Activated CD4-positive, alpha-beta T cell treated with anti-CD3 and anti-CD28 coated beads for 1 hour (primary cell): ENCODE results near the gene HS3ST4.

ENCODE experiments used
- DNase-seq: peaks from one replicate; pipeline ENCODE4 v3.0.0-alpha.2; 2020

HS3ST4 gene

GRCh38 chr16:25897702-25898101 is 205.9 kb downstream of the HS3ST4 start:
- no peak for DNase-seq

- DNase-seq = no peak
Measured at GRCh38 chr16:25905810-25906209, 214.1 kb downstream of the HS3ST4 start.

GRCh38 chr16:25910971-25911370 is 219.2 kb downstream of the HS3ST4 start:
- no peak for DNase-seq

GRCh38 chr16:25912321-25912720 is 220.6 kb downstream of the HS3ST4 start:
- no peak for DNase-seq

- DNase-seq = no peak
Measured at GRCh38 chr16:25914357-25914962, 222.7 kb downstream of the HS3ST4 start.

- DNase-seq = no peak
Measured at GRCh38 chr16:25916037-25916436, 224.3 kb downstream of the HS3ST4 start.

- no peak for DNase-seq
Measured at GRCh38 chr16:25922438-25922837, 230.7 kb downstream of the HS3ST4 start.

GRCh38 chr16:25925421-25925820 is 233.7 kb downstream of the HS3ST4 start:
- no peak for DNase-seq

GRCh38 chr16:25931473-25932035 is 239.8 kb downstream of the HS3ST4 start:
- DNase-seq = no peak

GRCh38 chr16:25941800-25942499 is 250.2 kb downstream of the HS3ST4 start:
- DNase-seq = no peak

GRCh38 chr16:25950586-25951281 is 259.0 kb downstream of the HS3ST4 start:
- DNase-seq = no peak

- DNase-seq = no peak
Measured at GRCh38 chr16:25951999-25952398, 260.2 kb downstream of the HS3ST4 start.

- no peak for DNase-seq
Measured at GRCh38 chr16:25952983-25953382, 261.2 kb downstream of the HS3ST4 start.

GRCh38 chr16:25957707-25958106 is 265.9 kb downstream of the HS3ST4 start:
- no peak for DNase-seq

GRCh38 chr16:25959221-25959620 is 267.5 kb downstream of the HS3ST4 start:
- DNase-seq = no peak

- no peak for DNase-seq
Measured at GRCh38 chr16:25966172-25967097, 274.7 kb downstream of the HS3ST4 start.

- DNase-seq = no peak
Measured at GRCh38 chr16:25977121-25977520, 285.4 kb downstream of the HS3ST4 start.

- DNase-seq = no peak
Measured at GRCh38 chr16:25978218-25978617, 286.5 kb downstream of the HS3ST4 start.

- no peak for DNase-seq
Measured at GRCh38 chr16:25988084-25988483, 296.3 kb downstream of the HS3ST4 start.

GRCh38 chr16:25988882-25989281 is 297.1 kb downstream of the HS3ST4 start:
- DNase-seq = no peak

GRCh38 chr16:25996052-25996451 is 304.3 kb downstream of the HS3ST4 start:
- DNase-seq = no peak

- no peak for DNase-seq
Measured at GRCh38 chr16:26005336-26005735, 313.6 kb downstream of the HS3ST4 start.

GRCh38 chr16:26012376-26012775 is 320.6 kb downstream of the HS3ST4 start:
- DNase-seq = no peak
